Cerebellar nuclear complex (tissue), 1 donor: Measurements from ENCODE around the gene CHST7.

ENCODE experiments used
- DNase-seq, 2 experiments: peaks; one replicate each; lab custom pipeline; 2025; lab: John Stamatoyannopoulos, UW

Gene CHST7

DNA sequence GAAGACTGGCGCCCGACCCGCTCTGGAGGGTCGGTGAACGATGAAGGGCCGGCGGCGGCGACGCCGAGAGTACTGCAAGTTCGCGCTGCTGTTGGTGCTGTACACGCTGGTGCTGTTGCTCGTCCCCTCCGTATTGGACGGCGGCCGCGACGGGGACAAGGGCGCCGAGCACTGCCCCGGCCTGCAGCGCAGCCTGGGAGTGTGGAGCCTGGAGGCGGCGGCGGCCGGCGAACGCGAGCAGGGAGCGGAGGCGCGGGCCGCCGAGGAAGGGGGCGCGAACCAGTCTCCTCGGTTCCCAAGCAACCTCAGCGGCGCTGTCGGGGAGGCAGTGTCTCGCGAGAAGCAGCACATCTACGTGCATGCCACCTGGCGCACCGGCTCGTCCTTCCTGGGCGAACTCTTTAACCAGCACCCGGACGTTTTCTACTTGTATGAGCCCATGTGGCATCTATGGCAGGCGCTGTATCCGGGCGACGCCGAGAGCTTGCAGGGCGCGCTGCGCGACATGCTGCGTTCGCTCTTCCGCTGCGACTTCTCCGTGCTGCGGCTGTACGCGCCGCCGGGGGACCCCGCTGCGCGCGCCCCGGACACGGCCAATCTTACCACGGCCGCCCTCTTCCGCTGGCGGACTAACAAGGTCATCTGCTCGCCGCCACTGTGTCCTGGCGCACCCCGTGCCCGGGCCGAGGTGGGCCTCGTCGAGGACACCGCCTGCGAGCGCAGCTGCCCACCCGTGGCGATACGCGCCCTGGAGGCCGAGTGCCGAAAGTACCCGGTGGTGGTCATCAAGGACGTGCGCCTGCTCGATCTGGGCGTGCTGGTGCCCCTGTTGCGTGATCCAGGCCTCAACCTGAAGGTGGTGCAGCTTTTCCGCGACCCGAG lies 568 bp downstream of the CHST7 start:
- DNase-seq: no peak

DNA sequence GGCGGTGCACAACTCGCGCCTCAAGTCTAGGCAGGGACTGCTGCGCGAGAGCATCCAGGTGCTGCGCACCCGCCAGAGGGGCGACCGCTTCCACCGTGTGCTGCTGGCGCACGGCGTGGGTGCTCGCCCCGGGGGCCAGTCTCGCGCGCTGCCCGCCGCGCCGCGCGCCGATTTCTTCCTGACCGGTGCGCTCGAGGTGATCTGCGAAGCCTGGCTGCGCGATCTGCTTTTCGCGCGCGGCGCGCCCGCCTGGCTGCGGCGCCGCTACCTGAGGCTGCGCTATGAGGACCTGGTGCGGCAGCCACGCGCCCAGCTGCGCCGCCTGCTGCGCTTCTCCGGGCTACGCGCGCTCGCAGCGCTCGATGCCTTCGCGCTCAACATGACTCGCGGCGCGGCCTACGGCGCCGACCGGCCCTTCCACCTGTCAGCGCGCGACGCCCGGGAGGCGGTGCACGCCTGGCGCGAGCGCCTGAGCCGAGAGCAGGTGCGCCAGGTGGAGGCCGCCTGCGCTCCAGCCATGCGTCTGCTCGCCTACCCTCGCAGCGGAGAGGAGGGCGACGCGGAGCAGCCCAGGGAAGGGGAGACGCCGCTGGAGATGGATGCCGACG lies 1.3 kb downstream of the CHST7 start:
- no peak for DNase-seq

DNA sequence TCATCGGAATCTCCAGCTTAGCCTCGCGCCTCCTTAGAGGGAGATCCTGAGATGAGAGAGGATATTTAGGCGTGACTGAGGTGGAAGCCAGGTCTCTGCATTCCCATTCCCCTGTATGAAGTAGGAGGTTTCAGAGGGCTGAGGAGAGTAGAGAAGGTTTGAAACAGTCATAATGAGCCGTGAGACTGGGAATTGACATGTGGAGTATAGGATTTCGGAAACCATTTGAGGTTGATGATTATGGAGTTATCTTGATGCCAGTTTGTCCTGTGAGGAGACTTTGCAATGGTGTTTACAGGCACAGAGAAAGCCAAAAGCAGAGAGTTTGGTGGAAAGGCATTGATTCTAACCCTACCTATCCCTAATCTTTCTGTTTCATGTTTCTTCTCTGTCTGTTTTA lies 2.0 kb downstream of the CHST7 start:
- no peak for DNase-seq

DNA sequence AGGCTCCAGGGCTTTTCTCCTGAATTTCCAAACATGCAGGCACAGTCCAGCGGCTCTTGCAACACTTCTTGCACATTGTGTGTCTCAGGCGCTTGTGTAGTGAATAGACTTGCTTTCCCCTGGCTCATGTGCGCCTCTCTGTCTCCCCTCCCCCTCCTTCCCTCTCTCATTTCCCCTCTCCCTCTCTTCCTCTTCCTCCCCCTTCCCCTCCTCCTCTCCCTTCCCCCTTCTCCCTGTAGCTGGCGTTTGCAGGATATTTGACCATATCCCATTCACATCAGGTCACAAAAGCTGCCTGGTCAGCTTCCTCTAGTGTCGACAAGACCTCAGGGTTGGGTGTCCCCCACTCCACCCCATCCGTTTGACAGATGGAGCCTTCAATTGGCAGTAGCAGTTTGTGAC lies 2.4 kb downstream of the CHST7 start:
- DNase-seq: no peak

DNA sequence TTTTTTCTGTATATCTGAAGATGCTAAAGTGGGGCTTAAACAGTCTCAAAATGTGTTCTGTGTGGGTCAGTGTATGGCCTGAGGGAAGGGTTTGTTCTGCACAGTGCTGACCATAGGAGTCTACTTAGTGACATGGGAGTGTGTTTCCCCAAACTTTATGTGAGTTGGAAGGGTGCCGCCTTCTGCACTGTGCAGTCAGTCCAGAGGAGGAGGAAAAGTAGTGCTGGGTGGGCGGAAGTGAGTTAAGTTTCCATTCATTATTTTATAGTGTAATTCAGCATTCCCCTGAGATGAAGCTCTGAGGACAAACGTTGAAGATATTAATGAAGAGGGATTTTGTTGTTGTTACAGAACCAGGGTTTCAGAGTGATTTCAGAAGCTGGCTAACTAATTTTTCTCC lies 2.9 kb downstream of the CHST7 start:
- no peak for DNase-seq

DNA sequence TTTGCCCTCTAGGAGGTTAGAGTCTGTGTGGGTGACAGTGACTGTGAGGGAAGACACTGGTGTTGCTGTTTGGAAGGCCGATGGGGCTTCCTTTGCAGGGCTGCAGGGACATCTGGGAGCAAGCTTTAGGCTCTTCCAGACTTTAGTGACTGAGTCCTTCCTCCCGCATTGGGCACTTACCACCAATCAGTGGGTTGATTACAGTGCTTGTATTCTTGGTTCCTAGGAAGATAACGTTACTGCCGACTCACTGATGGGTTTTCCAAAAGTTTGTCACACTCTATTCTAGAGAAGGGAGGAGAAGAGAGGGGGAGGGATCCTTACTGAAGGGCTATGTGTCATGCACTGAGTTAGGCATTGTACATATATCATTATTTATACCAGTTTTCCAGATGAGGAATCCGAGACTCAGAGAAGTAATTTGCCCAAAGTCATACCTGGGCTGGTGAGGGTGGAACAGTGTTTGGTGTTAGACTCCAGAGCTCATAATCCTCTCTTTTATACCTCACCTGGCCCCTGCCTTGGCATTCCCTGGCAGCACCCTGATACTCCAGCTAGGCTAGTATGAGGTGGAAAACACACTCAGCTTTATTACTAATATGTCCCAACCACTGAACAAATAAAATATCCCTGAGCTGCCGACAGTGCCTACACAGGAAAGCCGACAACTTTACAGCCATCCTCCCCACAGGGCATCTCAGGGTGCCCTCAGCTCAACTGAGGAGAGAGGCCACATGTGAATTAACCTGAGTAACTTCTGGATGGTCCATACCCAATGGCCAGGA lies 3.8 kb downstream of the CHST7 start:
- no peak for DNase-seq

DNA sequence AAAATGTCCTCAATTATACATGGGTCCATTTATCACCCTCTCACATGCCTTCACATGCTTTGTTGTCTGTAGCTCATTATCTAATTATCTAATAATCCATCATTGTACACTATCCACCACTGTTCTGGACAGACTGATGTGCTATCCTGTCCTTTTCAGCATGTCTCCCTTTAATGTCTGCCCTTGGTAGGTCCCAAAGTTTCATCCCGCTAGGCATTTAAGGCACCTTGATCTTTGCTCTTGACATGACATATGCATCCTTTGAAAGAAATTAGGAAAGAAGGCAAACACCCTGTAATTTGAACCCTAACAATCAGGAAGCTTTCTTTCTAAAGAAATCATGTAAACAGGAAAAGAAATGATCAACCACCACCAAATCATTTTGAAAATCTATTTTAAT lies 5.7 kb downstream of the CHST7 start:
- no peak for DNase-seq

DNA sequence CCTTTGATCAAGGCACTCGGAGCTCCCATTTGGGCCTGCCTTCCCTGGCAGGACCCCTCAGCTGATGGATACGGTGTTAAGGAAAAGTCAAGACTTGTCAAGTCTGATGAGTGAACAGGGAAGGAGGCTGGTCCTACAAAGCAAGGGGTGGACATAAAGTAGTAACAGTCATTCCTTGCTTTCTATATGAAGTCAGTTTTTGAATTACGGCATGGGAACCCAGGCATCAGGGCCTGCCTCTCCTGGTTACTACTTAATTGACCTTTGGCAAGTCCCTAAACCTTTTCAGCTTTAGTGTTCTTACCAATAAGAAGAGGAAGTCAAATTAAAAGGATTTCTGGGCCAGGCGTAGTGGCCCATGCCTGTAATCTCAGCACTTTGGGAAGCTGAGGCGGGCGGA lies 7.0 kb downstream of the CHST7 start:
- no peak for DNase-seq

DNA sequence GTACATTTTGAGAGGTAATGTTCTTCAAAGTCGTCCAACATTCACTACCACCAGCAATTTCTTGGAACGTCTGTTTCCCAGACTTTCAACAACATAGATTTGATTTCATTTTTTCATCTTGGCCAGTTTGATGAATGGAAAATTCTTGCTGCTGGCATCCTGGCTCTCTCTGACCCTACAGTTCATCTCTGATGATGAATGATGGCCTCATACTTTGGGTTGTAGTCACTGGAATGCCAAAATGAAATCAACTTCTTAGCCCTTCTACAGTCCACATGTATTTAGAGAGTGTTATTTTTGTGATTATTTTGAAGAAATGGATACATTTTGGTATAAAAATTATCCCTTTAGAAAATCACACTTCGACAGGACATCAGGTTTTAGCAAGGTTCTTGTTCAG lies 8.8 kb downstream of the CHST7 start:
- DNase-seq: no peak

DNA sequence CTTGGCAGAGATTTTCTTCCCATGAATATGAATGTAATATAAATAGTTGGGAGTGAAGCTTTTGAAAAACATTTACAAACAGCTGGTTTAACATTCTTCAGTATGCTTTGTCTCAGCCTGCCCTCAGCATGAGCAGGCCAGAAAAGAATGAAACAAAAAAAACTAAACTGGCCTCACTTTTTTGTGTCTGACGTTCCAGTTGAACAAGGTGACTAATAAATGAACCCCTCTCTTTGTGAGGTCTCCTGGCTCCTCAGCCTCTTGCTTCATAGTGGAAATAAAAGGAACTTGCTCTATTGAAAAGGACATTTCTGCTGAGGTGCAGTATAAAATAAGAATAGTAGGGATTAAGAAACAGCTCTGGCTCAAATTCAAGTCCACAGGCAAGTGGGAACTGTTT lies 9.4 kb downstream of the CHST7 start:
- no peak for DNase-seq

DNA sequence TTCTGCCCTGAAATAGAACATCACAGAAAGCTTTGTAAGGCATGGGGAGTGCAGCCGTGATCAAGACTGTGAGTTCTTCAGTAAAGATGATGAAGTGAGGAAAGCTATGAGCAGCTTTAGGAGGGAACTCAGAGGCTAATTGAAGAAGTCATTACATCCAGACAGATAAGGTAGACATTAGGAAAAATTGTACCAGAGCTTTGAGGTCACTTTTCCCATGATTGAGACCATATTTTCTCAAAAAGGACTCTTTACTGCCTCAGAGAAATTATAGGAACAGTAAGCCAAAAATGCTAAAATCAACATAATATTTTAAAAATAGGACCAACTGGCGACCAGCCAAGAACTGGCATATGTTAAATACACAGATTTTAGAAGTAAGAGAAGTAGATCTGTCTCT lies 11.2 kb downstream of the CHST7 start:
- DNase-seq: no peak

DNA sequence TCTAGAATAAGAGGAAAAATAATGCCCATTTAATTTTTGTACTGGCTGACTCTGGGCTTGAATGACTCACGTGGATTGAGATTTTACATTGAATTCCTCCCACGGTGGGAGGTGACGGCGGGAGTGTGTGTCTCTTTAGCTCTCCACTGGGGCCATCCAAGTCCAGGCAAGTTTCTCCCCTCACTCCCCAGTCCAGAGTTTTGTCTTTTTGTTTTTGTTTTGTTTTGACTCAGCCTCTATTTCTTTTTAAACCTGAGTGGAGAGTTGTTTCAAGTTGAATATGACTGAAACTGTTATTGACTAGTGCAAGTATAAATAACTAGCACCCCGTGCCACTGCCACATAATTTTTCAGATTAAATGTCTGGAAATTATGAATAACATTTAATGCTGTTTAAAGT lies 13.6 kb downstream of the CHST7 start:
- DNase-seq: no peak

DNA sequence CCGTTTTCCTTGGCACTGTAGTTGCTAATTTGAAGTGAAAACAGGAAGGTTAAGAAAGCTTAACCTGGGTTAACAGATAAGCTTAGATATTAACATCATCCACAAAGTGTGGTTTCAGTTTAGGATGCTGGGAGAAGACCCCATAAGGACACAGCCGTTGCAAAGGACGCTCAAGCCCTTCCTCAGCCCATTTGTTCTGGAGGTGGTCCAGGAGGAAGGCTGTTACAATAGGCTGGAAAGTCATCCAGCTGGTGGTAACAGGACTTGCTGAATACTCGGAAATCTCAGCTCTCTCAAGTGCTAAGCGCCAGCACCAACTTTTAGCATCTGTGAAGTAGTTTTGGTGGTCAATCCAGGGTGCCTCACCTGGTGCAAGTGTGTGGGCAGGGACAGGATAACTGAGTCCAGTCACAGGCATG lies 14.2 kb downstream of the CHST7 start:
- DNase-seq: no peak

DNA sequence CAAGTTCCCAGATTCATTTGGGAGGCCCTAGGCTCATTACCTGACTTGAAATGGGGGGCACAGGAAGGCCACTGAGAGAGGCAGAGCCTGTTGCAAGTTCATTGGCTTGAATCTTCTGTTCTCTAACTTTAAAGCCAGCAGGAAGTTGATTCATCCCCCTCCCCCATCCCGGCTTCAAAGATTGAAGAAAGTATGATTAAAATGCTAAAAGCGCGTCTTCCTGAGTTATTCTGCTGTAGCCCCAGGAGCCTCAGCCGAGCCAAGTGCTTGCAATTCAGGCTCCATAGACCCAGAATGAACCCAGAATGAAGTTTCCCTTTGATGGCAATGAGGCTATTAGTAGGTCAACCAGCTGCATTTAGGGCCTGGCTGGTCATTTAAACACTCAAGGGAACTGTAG lies 14.7 kb downstream of the CHST7 start:
- DNase-seq: no peak

DNA sequence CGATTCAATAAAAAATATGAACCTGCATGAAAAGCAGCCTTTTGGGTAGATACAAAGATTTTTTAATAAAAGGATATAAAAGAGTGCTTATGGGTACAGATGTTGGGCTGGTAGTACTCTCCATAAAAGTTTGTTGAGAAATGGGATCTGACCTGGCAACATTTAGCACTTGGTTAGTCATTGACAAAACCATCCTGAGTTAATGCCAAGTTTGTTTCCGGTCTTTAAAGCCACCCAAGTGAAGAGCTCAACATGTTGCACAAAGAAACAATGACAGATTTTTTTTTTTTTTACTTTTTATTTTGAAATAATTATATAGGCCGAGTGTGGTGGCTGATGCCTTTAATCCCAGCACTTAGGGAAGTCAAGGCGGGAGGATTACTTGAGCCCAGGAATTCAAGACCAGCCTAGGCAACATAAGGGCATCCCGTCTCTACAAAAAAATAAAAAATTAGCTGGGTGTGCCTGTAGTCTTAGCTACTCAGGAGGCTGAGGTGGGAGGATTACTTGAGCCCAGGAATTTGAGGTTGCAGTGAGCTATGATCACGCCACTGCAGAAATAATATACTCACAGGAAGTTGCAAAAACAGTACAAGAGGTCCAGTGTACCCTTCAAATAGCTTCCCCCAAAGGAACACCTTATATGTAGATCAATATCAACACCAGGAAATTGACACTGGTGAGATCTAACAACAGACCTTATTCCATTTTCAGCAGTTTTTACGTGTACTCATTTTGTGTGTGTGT lies 16.6 kb downstream of the CHST7 start:
- DNase-seq: no peak

DNA sequence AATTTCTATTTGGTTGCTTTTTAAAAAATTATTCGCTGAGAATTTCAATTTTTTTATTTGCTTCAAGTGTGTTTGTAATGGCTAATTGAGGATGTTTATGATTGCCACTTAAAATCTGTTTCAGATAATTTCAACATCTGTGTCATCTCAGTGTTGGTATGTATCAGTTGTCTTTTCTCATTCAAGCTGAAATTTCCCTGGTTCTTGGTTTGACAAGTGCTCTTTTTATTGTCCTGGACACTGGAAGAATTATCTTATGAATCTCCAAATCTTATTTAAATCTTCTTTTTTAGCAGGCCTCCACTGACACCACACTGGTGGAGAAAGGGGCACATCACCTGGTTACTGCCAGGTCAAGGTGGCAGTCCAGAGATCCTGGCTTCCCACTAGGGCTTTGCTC lies 21.5 kb downstream of the CHST7 start:
- DNase-seq: no peak

DNA sequence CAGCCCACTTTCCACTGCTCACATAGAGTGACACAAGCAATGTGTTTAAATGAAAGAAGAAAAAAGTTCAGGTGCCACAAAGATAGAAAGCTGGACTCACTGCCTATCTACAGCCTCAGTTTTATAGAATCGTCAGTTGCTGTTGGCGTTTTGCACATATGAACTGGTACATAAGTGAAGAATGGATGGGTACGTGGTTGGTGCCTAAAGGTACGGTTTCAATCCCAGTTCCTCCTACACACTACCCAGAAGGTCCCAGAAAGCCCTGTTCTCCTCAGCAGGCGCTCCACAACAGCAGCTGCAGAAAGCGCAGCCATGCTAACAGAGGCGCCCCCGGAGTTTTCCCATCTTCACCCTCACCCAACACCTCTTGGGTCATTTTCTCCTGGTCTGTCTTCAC lies 23.6 kb downstream of the CHST7 start:
- DNase-seq: no peak

DNA sequence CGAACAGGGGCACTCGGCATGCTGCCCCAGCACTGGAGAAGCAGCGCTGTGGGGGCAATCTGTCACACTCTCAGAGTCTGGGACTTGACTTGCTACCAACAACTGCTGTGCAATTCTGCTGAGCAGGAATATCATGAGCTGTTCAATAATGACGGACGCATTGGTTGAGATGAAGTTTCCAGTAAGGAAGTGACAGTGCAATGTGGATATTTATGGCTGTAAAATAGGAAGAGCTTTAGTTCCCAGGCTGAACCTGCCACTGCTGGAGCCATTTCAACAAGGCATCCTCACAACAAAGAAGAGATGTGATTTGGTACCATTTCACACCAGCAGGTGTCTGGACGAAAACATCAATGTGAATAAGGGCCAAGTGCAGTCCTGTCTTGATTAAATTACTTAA lies 24.2 kb downstream of the CHST7 start:
- no peak for DNase-seq

DNA sequence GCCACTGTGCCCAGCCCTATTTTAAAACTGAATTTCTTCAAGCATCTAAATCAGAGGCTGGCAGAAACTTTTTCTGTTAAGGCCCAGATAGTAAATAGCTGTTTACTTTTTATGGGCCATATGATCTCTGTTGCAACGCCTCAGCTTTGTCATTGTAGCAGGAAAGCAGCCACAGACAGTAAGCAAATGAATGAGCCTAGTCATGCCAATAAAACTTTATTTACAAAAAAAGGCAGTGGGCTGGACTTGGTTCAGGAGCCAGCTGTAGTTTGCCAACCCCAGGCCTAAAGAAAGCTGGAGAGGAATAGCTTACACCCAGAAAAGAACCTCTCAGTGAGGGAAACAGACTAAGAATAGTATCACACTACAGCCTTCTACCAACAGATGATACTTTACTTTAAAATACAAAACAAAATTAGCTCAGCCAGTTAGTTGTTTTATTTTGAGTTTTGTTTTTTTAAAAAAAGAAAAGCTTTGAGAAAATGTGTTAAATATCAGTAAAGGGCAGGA lies 25.5 kb downstream of the CHST7 start:
- no peak for DNase-seq

DNA sequence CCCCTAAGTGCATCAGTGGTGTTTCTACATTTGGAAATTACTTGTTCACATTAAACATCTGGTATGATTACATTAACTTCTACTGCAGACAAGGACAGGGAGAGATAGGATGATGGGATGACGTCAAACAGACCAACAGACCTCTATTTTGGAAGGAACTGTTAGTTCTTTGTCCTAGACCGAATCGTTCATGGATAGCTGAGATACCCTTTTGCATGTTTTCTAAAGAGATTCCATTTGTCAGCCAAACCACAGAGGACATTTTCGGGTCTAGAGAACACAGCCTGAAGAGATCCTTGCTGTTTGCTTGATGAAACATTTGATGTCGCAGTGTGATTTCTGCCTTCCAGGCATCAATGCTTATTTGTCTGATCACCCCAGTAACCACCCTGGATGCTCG lies 27.7 kb downstream of the CHST7 start:
- no peak for DNase-seq

DNA sequence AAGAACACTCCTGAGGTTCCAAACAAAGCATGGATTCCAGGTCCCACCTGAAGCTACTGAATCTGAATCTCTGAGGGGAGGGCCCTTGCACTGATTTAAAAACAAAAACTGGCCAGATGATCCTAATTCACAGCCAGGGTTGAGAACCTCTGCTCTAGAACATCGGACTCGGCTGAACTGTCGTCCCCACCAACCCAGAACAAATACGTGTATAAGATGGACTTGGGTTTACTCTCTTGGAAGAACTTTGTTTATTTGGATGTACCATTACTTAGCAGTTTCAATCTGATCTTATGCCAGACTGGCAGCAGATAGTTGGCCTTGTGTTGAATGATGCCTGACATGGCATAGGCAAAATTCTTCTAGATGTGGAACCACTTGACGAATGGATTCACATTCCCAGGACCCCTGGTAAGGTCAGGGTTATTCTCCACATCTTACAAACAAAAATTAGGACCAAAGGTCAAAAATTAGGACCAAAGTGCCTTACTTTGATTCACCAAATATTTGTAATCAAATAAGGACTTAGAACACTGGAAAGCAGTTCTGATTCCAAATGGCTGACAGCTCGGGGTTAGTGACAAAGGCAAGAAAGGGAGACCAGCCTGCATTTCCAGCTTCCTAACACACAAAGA lies 29.0 kb downstream of the CHST7 start:
- no peak for DNase-seq

DNA sequence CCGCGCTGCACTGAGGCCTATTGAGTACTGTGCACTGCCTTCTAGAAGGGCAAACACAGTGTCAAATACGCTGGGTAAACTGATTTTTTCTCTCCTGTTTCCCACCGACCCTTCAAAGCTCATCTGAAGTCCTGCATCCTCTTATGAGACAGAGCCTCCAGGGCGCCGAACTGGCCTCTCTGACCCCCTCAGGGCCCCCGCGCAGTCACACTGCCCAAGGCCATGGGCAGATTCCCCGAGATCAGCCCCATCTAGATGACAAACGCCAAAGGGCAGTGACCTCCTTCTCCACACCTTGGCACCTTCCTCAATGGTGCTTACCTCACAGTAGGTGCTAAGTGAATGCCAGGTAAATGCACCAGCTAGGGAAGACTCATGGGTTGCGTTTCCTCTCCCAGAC lies 34.4 kb downstream of the CHST7 start:
- no peak for DNase-seq
